ENCODE results near the gene TMEM39B. TPM values are rescaled to one million over a fixed set of nuclear protein-coding genes. Genes with fewer than 3 reads are reported as not detected.

The TMEM39B gene
- polyA plus RNA-seq, 3 donors: 3.3 to 30.6 (median 3.4) TPM

DNA sequence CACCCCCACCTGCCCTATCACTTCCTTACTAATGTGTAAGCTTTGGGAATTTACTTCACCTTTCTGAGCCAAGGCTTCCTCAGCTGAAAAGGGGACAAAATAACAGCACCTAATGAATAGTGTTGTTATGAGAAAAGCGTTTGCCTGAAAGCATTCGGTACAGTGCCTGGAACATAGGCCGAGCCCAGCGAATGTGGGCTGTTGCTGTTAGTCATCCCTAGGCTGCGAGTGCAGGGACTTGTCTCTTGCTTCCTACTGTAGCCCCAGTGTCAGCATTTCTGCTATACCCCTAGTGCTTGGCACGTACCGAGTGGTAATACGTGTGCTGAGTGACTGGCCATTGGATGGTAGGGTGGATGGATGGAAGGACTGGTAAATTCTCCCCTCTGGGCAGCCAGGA is 18.4 kb downstream of the TMEM39B start:
- no peak overlapping the region for H3K4me3 ChIP-seq (replicated peaks in 1 of 3; ENCODE audit: low read depth in 2 of 3, low read length in 3 of 3)
- no peaks in the 10 kb centered on the region for H3K4me1 ChIP-seq (ENCODE audit: control insufficient read depth in 1 of 2, insufficient read depth in 2 of 2, low read length in 2 of 2)
- H3K79me2 ChIP-seq (ENCODE audit: insufficient read depth, low read length): no peaks in the 10 kb centered on the region
- Mint-ChIP-seq H3K27ac (peak overlapping the region in 1 of 7 donors; percentile 32), H3K27me3 (ENCODE audit: low read depth in 3 of 3) (peaks cover 0 to 2% (median 0%) of the 10 kb centered on the region in 3 donors), H3K36me3 (peaks cover 62 to 92% of the 10 kb centered on the region in 2 donors), H3K4me1 (no peaks in the 10 kb centered on the region), H3K4me3 (no peak overlapping the region), H3K9me3 (peaks cover 0 to 2% (median 0%) of the 10 kb centered on the region in 7 donors)
- no peak for DNase-seq
- H3K36me3 ChIP-seq (replicated peaks in 1 of 2; ENCODE audit: control insufficient read depth in 1 of 2, insufficient read depth in 2 of 2, low read length in 2 of 2): peaks cover 62 to 85% of the 10 kb centered on the region in 2 donors
- H3K27me3 ChIP-seq (ENCODE audit: control insufficient read depth in 2 of 2, insufficient read depth in 2 of 2, low read length in 2 of 2): no peaks in the 10 kb centered on the region
- intact Hi-C loops (cut with micrococcal nuclease): no loop called here
- no peak overlapping the region for H2AFZ ChIP-seq (ENCODE audit: insufficient read depth, low read depth, low read length, poor library complexity, severe bottlenecking)
- no peak overlapping the region for H3K4me2 ChIP-seq (replicated peaks; ENCODE audit: extremely low read depth, low read length, poor library complexity, severe bottlenecking)
- H4K20me1 ChIP-seq (ENCODE audit: insufficient read depth, low read length): no peaks in the 10 kb centered on the region
- WGBS (ENCODE audit: insufficient coverage): 98% methylated on average over 5 of the region's 8 CpGs
- no peaks in the 10 kb centered on the region for H3K9me3 ChIP-seq (replicated peaks in 1 of 2; ENCODE audit: control insufficient read depth in 1 of 2, insufficient read depth in 1 of 2, low read length in 2 of 2)
- TF ChIP-seq, protein P1, sequence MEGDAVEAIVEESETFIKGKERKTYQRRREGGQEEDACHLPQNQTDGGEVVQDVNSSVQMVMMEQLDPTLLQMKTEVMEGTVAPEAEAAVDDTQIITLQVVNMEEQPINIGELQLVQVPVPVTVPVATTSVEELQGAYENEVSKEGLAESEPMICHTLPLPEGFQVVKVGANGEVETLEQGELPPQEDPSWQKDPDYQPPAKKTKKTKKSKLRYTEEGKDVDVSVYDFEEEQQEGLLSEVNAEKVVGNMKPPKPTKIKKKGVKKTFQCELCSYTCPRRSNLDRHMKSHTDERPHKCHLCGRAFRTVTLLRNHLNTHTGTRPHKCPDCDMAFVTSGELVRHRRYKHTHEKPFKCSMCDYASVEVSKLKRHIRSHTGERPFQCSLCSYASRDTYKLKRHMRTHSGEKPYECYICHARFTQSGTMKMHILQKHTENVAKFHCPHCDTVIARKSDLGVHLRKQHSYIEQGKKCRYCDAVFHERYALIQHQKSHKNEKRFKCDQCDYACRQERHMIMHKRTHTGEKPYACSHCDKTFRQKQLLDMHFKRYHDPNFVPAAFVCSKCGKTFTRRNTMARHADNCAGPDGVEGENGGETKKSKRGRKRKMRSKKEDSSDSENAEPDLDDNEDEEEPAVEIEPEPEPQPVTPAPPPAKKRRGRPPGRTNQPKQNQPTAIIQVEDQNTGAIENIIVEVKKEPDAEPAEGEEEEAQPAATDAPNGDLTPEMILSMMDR (IDR thresholded peaks at IDR 0.05): no peak
- no peak overlapping the region for H3K27ac ChIP-seq (ENCODE audit: low read depth in 1 of 2, low read length in 2 of 2)
- H3K9ac ChIP-seq (ENCODE audit: insufficient read depth, low read length, poor library complexity, severe bottlenecking): no peak overlapping the region

DNA sequence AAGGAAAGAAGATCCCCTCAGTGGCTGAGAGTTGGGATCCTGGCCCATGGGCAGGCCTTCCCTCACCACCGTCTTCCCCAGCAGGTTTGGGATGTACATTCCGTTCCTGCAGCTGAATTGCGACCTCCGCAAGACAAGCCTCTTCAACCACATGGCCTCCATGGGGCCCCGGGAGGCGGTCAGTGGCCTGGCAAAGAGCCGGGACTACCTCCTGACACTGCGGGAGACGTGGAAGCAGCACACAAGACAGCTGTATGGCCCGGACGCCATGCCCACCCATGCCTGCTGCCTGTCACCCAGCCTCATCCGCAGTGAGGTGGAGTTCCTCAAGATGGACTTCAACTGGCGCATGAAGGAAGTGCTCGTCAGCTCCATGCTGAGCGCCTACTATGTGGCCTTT is 18.9 kb downstream of the TMEM39B start:
- Mint-ChIP-seq H3K27ac (peak overlapping the region in 1 of 7 donors; percentile 61), H3K4me3 (no peak overlapping the region), H3K9me3 (peaks cover 0 to 2% (median 0%) of the 10 kb centered on the region in 7 donors), H3K27me3 (ENCODE audit: low read depth in 3 of 3) (peaks cover 0 to 2% (median 0%) of the 10 kb centered on the region in 3 donors), H3K4me1 (no peaks in the 10 kb centered on the region), H3K36me3 (peaks cover 61 to 92% of the 10 kb centered on the region in 2 donors)
- no peaks in the 10 kb centered on the region for H4K20me1 ChIP-seq (ENCODE audit: insufficient read depth, low read length)
- intact Hi-C loops (cut with micrococcal nuclease): no loop called here
- no peak overlapping the region for H2AFZ ChIP-seq (ENCODE audit: insufficient read depth, low read depth, low read length, poor library complexity, severe bottlenecking)
- no peak overlapping the region for H3K4me3 ChIP-seq (replicated peaks in 1 of 3; ENCODE audit: low read depth in 2 of 3, low read length in 3 of 3)
- no peak overlapping the region for H3K4me2 ChIP-seq (replicated peaks; ENCODE audit: extremely low read depth, low read length, poor library complexity, severe bottlenecking)
- H3K9me3 ChIP-seq (replicated peaks in 1 of 2; ENCODE audit: control insufficient read depth in 1 of 2, insufficient read depth in 1 of 2, low read length in 2 of 2): no peaks in the 10 kb centered on the region
- WGBS (ENCODE audit: insufficient coverage): 98% methylated on average over 15 of the region's 15 CpGs
- H3K27me3 ChIP-seq (ENCODE audit: control insufficient read depth in 2 of 2, insufficient read depth in 2 of 2, low read length in 2 of 2): no peaks in the 10 kb centered on the region
- no peaks in the 10 kb centered on the region for H3K79me2 ChIP-seq (ENCODE audit: insufficient read depth, low read length)
- H3K9ac ChIP-seq (ENCODE audit: insufficient read depth, low read length, poor library complexity, severe bottlenecking): no peak overlapping the region
- peaks cover 63 to 85% of the 10 kb centered on the region in 2 donors for H3K36me3 ChIP-seq (replicated peaks in 1 of 2; ENCODE audit: control insufficient read depth in 1 of 2, insufficient read depth in 2 of 2, low read length in 2 of 2)
- no peak for DNase-seq
- H3K27ac ChIP-seq (ENCODE audit: low read depth in 1 of 2, low read length in 2 of 2): no peak overlapping the region
- TF ChIP-seq, protein P1 (IDR thresholded peaks at IDR 0.05): no peak
- H3K4me1 ChIP-seq (ENCODE audit: control insufficient read depth in 1 of 2, insufficient read depth in 2 of 2, low read length in 2 of 2): no peaks in the 10 kb centered on the region

Measured in CD14-positive monocyte (primary cell).